ENCODE results near the gene CACNG7.

CACNG7 gene

GRCh38 chr19:53966931-53967330 is 57.9 kb downstream of the CACNG7 start:
- H3K27me3 ChIP-seq (ENCODE audit: control insufficient read depth, insufficient read depth, low read length) = no peaks in the 10 kb centered on the region
- no peaks in the 10 kb centered on the region for H3K9me3 ChIP-seq (ENCODE audit: control insufficient read depth, low read length)
- no peaks in the 10 kb centered on the region for H3K79me2 ChIP-seq
- H2AFZ ChIP-seq = no peak overlapping the region
- H3K4me2 ChIP-seq (ENCODE audit: low read length) = no peak overlapping the region
- no peak overlapping the region for H3K27ac ChIP-seq
- no peak overlapping the region for H3K9ac ChIP-seq
- no peaks in the 10 kb centered on the region for H3K36me3 ChIP-seq (ENCODE audit: control insufficient read depth, insufficient read depth, low read length)
- H3K4me1 ChIP-seq = no peaks in the 10 kb centered on the region
- TF ChIP-seq CTCF (IDR thresholded peaks at IDR 0.05) = no peak
- H3K4me3 ChIP-seq (ENCODE audit: low read depth, low read length) = no peak overlapping the region

GRCh38 chr19:53969366-53969765 is 60.3 kb downstream of the CACNG7 start:
- Histone ChIP-seq H3K36me3 (ENCODE audit: control insufficient read depth, insufficient read depth, low read length) (no peaks in the 10 kb centered on the region), H2AFZ (no peak overlapping the region), H3K27ac (no peak overlapping the region), H3K4me3 (ENCODE audit: low read depth, low read length) (no peak overlapping the region), H3K4me1 (no peaks in the 10 kb centered on the region), H3K27me3 (ENCODE audit: control insufficient read depth, insufficient read depth, low read length) (no peaks in the 10 kb centered on the region), H3K4me2 (ENCODE audit: low read length) (no peak overlapping the region), H3K9ac (no peak overlapping the region), H3K9me3 (ENCODE audit: control insufficient read depth, low read length) (no peaks in the 10 kb centered on the region), H3K79me2 (no peaks in the 10 kb centered on the region)
- no peak for TF ChIP-seq CTCF (IDR thresholded peaks at IDR 0.05)

- no peaks in the 10 kb centered on the region for H3K27me3 ChIP-seq (ENCODE audit: control insufficient read depth, insufficient read depth, low read length)
- no peak overlapping the region for H3K4me2 ChIP-seq (ENCODE audit: low read length)
- no peaks in the 10 kb centered on the region for H3K4me1 ChIP-seq
- no peak overlapping the region for H3K27ac ChIP-seq
- no peak overlapping the region for H3K4me3 ChIP-seq (ENCODE audit: low read depth, low read length)
- no peaks in the 10 kb centered on the region for H3K9me3 ChIP-seq (ENCODE audit: control insufficient read depth, low read length)
- no peaks in the 10 kb centered on the region for H3K79me2 ChIP-seq
- H2AFZ ChIP-seq = no peak overlapping the region
- TF ChIP-seq CTCF (IDR thresholded peaks at IDR 0.05) = no peak
- H3K36me3 ChIP-seq (ENCODE audit: control insufficient read depth, insufficient read depth, low read length) = no peaks in the 10 kb centered on the region
- no peak overlapping the region for H3K9ac ChIP-seq
These were observed 62.6 kb downstream of the CACNG7 start for GRCh38 chr19:53971673-53972072.

- Histone ChIP-seq H3K4me3 (ENCODE audit: low read depth, low read length) (no peak overlapping the region), H3K4me2 (ENCODE audit: low read length) (peak overlapping the region; percentile 58), H3K9ac (no peak overlapping the region), H3K4me1 (peaks cover 16% of the 10 kb centered on the region), H2AFZ (peak overlapping the region; percentile 85), H3K27ac (peak overlapping the region; percentile 43), H3K9me3 (ENCODE audit: control insufficient read depth, low read length) (no peaks in the 10 kb centered on the region), H3K79me2 (no peaks in the 10 kb centered on the region), H3K27me3 (ENCODE audit: control insufficient read depth, insufficient read depth, low read length) (no peaks in the 10 kb centered on the region), H3K36me3 (ENCODE audit: control insufficient read depth, insufficient read depth, low read length) (no peaks in the 10 kb centered on the region)
- no peak for TF ChIP-seq CTCF (IDR thresholded peaks at IDR 0.05)
These were observed 68.4 kb downstream of the CACNG7 start for GRCh38 chr19:53977429-53977990.

- H2AFZ ChIP-seq = peak overlapping the region; percentile 85
- H3K79me2 ChIP-seq = no peaks in the 10 kb centered on the region
- peaks cover 16% of the 10 kb centered on the region for H3K4me1 ChIP-seq
- H3K9ac ChIP-seq = no peak overlapping the region
- H3K27me3 ChIP-seq (ENCODE audit: control insufficient read depth, insufficient read depth, low read length) = no peaks in the 10 kb centered on the region
- no peaks in the 10 kb centered on the region for H3K36me3 ChIP-seq (ENCODE audit: control insufficient read depth, insufficient read depth, low read length)
- no peak for TF ChIP-seq CTCF (IDR thresholded peaks at IDR 0.05)
- peak overlapping the region; percentile 43 for H3K27ac ChIP-seq
- no peaks in the 10 kb centered on the region for H3K9me3 ChIP-seq (ENCODE audit: control insufficient read depth, low read length)
- H3K4me3 ChIP-seq (ENCODE audit: low read depth, low read length) = no peak overlapping the region
- H3K4me2 ChIP-seq (ENCODE audit: low read length) = peak overlapping the region; percentile 58
These were observed 69.1 kb downstream of the CACNG7 start for GRCh38 chr19:53977991-53978731.
